PFSK-1 (cell line): Measurements from ENCODE around the gene USP30.

Source experiments
- FOXP2 ChIP-seq: optimal IDR thresholded peaks from 2 replicates; pipeline ENCODE3; 2011; ENCODE audit warnings: borderline replicate concordance, control low read depth, inconsistent platforms; ENCODE audit not compliant: insufficient read depth; ENCODE audit errors: extremely low read length, extremely low read depth
- POLR2AphosphoS5 ChIP-seq: IDR thresholded peaks from 2 replicates; pipeline ENCODE4 v1.6.1; 2012; ENCODE audit warnings: low read depth, mild to moderate bottlenecking, control low read depth, low read length, moderate library complexity
- REST ChIP-seq, 2 experiments: IDR thresholded peaks; 2 replicates each; pipeline versions ENCODE4 v1.6.1 to v1.8.0; 2011 to 2012; ENCODE audit warnings: low read depth in 2 of 2, low read length in 2 of 2, control low read depth in 1 of 2, inconsistent platforms in 1 of 2, mild to moderate bottlenecking in 1 of 2, moderate library complexity in 1 of 2; ENCODE audit not compliant: insufficient read depth in 1 of 2
- SIN3A ChIP-seq: IDR thresholded peaks from 2 replicates; pipeline ENCODE4 v1.6.1; 2012; ENCODE audit warnings: mild to moderate bottlenecking, low read length, moderate library complexity, borderline replicate concordance; ENCODE audit not compliant: insufficient read depth
- TAF1 ChIP-seq: IDR thresholded peaks from 2 replicates; pipeline ENCODE4 v1.6.1; 2012; ENCODE audit warnings: low read length, control low read depth, borderline replicate concordance; ENCODE audit not compliant: insufficient read depth

Gene USP30

GRCh38 chr12:109036975-109037374 lies 15.4 kb upstream of the USP30 start:
- TF ChIP-seq POLR2AphosphoS5: no peak
- TF ChIP-seq REST (IDR thresholded peaks at IDR 0.05; ENCODE audit: insufficient read depth in 1 of 2, low read depth in 2 of 2, low read length in 2 of 2): no peak
- no peak for TF ChIP-seq SIN3A
- TF ChIP-seq FOXP2: no peak
- no peak for TF ChIP-seq TAF1

GRCh38 chr12:109044241-109044640 lies 8.1 kb upstream of the USP30 start:
- no peak for TF ChIP-seq REST (IDR thresholded peaks at IDR 0.05; ENCODE audit: insufficient read depth in 1 of 2, low read depth in 2 of 2, low read length in 2 of 2)
- TF ChIP-seq SIN3A: no peak
- no peak for TF ChIP-seq POLR2AphosphoS5

GRCh38 chr12:109047081-109047805 lies 5.1 kb upstream of the USP30 start:
- TF ChIP-seq FOXP2 (no peak), POLR2AphosphoS5 (no peak), TAF1 (no peak), REST (IDR thresholded peaks at IDR 0.05; ENCODE audit: insufficient read depth in 1 of 2, low read depth in 2 of 2, low read length in 2 of 2) (no peak), SIN3A (no peak)

- TF ChIP-seq SIN3A: peak; percentile 93; the same call in 1 of the 2 replicates
- TF ChIP-seq FOXP2: no peak
These were observed 321 bp upstream of the USP30 start for GRCh38 chr12:109052097-109052413.

- TF ChIP-seq POLR2AphosphoS5: no peak
- no peak for TF ChIP-seq REST (IDR thresholded peaks at IDR 0.05; ENCODE audit: insufficient read depth in 1 of 2, low read depth in 2 of 2, low read length in 2 of 2)
- no peak for TF ChIP-seq SIN3A
- no peak for TF ChIP-seq FOXP2
- TF ChIP-seq TAF1: no peak
These were observed 1.2 kb downstream of the USP30 start for GRCh38 chr12:109053382-109054123.
